Panc1 (cell line): ENCODE data around the gene TMEM109.

Experiments
- CTCF ChIP-seq: fragments of 450-650 bp; IDR thresholded peaks from 2 replicates; pipeline ENCODE4 v1.5.1; 2017; ENCODE audit warnings: mild to moderate bottlenecking
- POLR2AphosphoS5 ChIP-seq: IDR thresholded peaks from 2 replicates; pipeline ENCODE4 v1.6.1; 2012; ENCODE audit warnings: mild to moderate bottlenecking, low read depth, low read length, moderate library complexity
- REST ChIP-seq, 2 experiments: IDR thresholded peaks; 2 replicates each; pipeline ENCODE4 v1.6.1; 2011 to 2012; ENCODE audit warnings: low read depth in 2 of 2, control low read depth in 1 of 2, low read length in 1 of 2, mild to moderate bottlenecking in 1 of 2, moderate library complexity in 1 of 2; ENCODE audit not compliant: insufficient read depth in 1 of 2
- SIN3A ChIP-seq: IDR thresholded peaks from 2 replicates; pipeline ENCODE4 v1.6.1; 2012; ENCODE audit warnings: low read depth, mild to moderate bottlenecking, low read length, moderate library complexity, borderline replicate concordance; ENCODE audit not compliant: insufficient read depth

- no peak for TF ChIP-seq POLR2AphosphoS5
- no peak for TF ChIP-seq CTCF
- TF ChIP-seq REST (IDR thresholded peaks at IDR 0.05; ENCODE audit: insufficient read depth in 1 of 2, low read depth in 2 of 2, low read length in 1 of 2): no peak
- TF ChIP-seq SIN3A: no peak
Observed at GRCh38 chr11:60928563-60929001, 14.6 kb downstream of the TMEM109 start.
